ENCODE data around the gene MACROD2.

The MACROD2 gene

GRCh38 chr20:14341801-14342200 is 346.5 kb downstream of the MACROD2 start:
- no peak for DNase-seq

- DNase-seq = no peak
Observed at GRCh38 chr20:14342918-14343317, 347.6 kb downstream of the MACROD2 start.

- no peak for DNase-seq
Observed at GRCh38 chr20:14343491-14344065, 348.3 kb downstream of the MACROD2 start.

GRCh38 chr20:14344746-14345145 is 349.4 kb downstream of the MACROD2 start:
- DNase-seq = no peak

GRCh38 chr20:14355791-14356190 is 360.5 kb downstream of the MACROD2 start:
- no peak for DNase-seq

GRCh38 chr20:14360416-14360815 is 365.1 kb downstream of the MACROD2 start:
- no peak for DNase-seq

GRCh38 chr20:14361509-14362345 is 366.4 kb downstream of the MACROD2 start:
- DNase-seq = no peak

GRCh38 chr20:14374196-14374595 is 378.9 kb downstream of the MACROD2 start:
- DNase-seq = no peak

- peak; percentile 56 to 84 for DNase-seq
Observed at GRCh38 chr20:14375416-14375985, 380.2 kb downstream of the MACROD2 start.

GRCh38 chr20:14378326-14378725 is 383.0 kb downstream of the MACROD2 start:
- DNase-seq = no peak

- DNase-seq = no peak
Observed at GRCh38 chr20:14383335-14383734, 388.0 kb downstream of the MACROD2 start.

GRCh38 chr20:14384416-14385175 is 389.3 kb downstream of the MACROD2 start:
- no peak for DNase-seq

GRCh38 chr20:14385176-14385740 is 389.9 kb downstream of the MACROD2 start:
- DNase-seq = no peak

GRCh38 chr20:14386726-14387125 is 391.4 kb downstream of the MACROD2 start:
- DNase-seq = no peak

GRCh38 chr20:14401479-14402138 is 406.3 kb downstream of the MACROD2 start:
- peak; percentile 31 to 66 for DNase-seq

- DNase-seq = no peak
Observed at GRCh38 chr20:14404515-14404914, 409.2 kb downstream of the MACROD2 start.

GRCh38 chr20:14406495-14406894 is 411.2 kb downstream of the MACROD2 start:
- DNase-seq = no peak

GRCh38 chr20:14407336-14407735 is 412.0 kb downstream of the MACROD2 start:
- DNase-seq = no peak

- no peak for DNase-seq
Observed at GRCh38 chr20:14410869-14411555, 415.7 kb downstream of the MACROD2 start.

GRCh38 chr20:14412065-14412681 is 416.9 kb downstream of the MACROD2 start:
- DNase-seq = no peak

GRCh38 chr20:14413835-14414234 is 418.5 kb downstream of the MACROD2 start:
- DNase-seq = no peak
